SK-N-MC (cell line): Measurements from ENCODE around the gene ANXA3.

Source experiments
- EZH2 ChIP-seq: fragments of 200-600 bp; sonication (generic); IDR thresholded peaks from one replicate; pipeline ENCODE4 v1.6.1; 2017; ENCODE audit warnings: antibody characterized with exemption
- POLR2AphosphoS5 ChIP-seq: IDR thresholded peaks from 2 replicates; pipeline ENCODE4 v1.6.1; 2012; ENCODE audit warnings: mild to moderate bottlenecking, low read depth, low read length, borderline replicate concordance

GRCh38 chr4:78627966-78628678 is 76.6 kb downstream of the ANXA3 start:
- TF ChIP-seq POLR2AphosphoS5 (no peak), EZH2 (no peak)
